Natural killer cell (primary cell): ENCODE results near the gene PCBP4. TPM values are rescaled to one million over a fixed set of nuclear protein-coding genes. Genes with fewer than 3 reads are reported as not detected.

Experiments used
- ATAC-seq, 3 donors: fragments of 150-1000 bp in 2 of 3; fragments of 200-7000 bp in 1 of 3; cut with Tn5 transposase; 1 replicate in 1 of 3; 2 replicates in 2 of 3; pipeline ENCODE4 v1.10.0; 2021; ENCODE audit warnings: mild to moderate bottlenecking in 2 of 3, moderate library complexity in 2 of 3
- DNase-seq, 2 donors: peaks; one replicate each; pipeline versions ENCODE4 v3.0.0 to v3.0.0-alpha.2; 2013 to 2021; ENCODE audit warnings: mixed read lengths in 1 of 2
- H3K27ac ChIP-seq: one replicate; pipeline ENCODE4 v1.5.1; 2013; ENCODE audit warnings: mild to moderate bottlenecking, low read length
- H3K27me3 ChIP-seq: one replicate; pipeline ENCODE4 v1.6.1; 2013; ENCODE audit warnings: low read length; ENCODE audit not compliant: control insufficient read depth, insufficient read depth
- H3K36me3 ChIP-seq: one replicate; pipeline ENCODE4 v1.6.1; 2013; ENCODE audit warnings: low read length; ENCODE audit not compliant: control insufficient read depth, insufficient read depth
- H3K4me1 ChIP-seq: one replicate; pipeline ENCODE4 v1.6.1; 2013; ENCODE audit warnings: low read length; ENCODE audit not compliant: control insufficient read depth, insufficient read depth
- H3K4me3 ChIP-seq: one replicate; pipeline ENCODE4 v1.5.1; 2013; ENCODE audit warnings: low read length
- H3K9me3 ChIP-seq: one replicate; pipeline ENCODE4 v1.6.1; 2013; ENCODE audit warnings: low read length; ENCODE audit not compliant: control insufficient read depth, insufficient read depth
- H3K27ac Mint-ChIP-seq, 2 donors: one replicate each; pipeline ENCODE4 v1.8.0; 2022; ENCODE audit warnings: mild to moderate bottlenecking in 2 of 2, mixed read lengths in 2 of 2, moderate library complexity in 1 of 2
- H3K27me3 Mint-ChIP-seq, 2 donors: one replicate each; pipeline ENCODE4 v1.8.0; 2022; ENCODE audit warnings: low read depth in 2 of 2, mixed read lengths in 2 of 2
- H3K36me3 Mint-ChIP-seq: one replicate; pipeline ENCODE4 v1.8.0; 2022; ENCODE audit warnings: mixed read lengths
- H3K4me1 Mint-ChIP-seq, 2 donors: one replicate each; pipeline ENCODE4 v1.8.0; 2022; ENCODE audit warnings: mixed read lengths in 2 of 2
- H3K4me3 Mint-ChIP-seq: one replicate; pipeline ENCODE4 v1.8.0; 2022; ENCODE audit warnings: mild to moderate bottlenecking, moderate library complexity, mixed read lengths
- H3K9me3 Mint-ChIP-seq, 2 donors: one replicate each; pipeline ENCODE4 v1.8.0; 2022; ENCODE audit warnings: mixed read lengths in 2 of 2
- CTCF ChIP-seq: fragments of 200-600 bp; IDR thresholded peaks from one replicate; pipeline ENCODE4 v1.8.0; 2022; ENCODE audit warnings: antibody characterized with exemption
- WGBS: methylation state at CpG from one replicate; pipeline ENCODE4 v1.1.7; 2013; ENCODE audit warnings: missing lambda C conversion rate; ENCODE audit not compliant: insufficient coverage; 5-methylcytosine and 5-hydroxymethylcytosine counted together
- intact Hi-C: fragments of 100-400 bp; cut with micrococcal nuclease; formaldehyde crosslinking; loops from one replicate; pipeline ENCODE4 v1.14.2; 2022
- total RNA-seq, 4 donors: library from RNA; stranded (reverse); fragments of 120-200 nt in 1 of 4; gene quantifications; one replicate each; pipeline versions ENCODE4 v1.2.3 to v1.2.4, GENCODE V29; 2013 to 2022

Gene PCBP4
- total RNA-seq, 3 donors from 2014 or later (not counting 1 experiment from before 2014, with no cell fraction given) = 15.0 to 24.7 (median 18.4) TPM

GRCh38 chr3:51927061-51927977 lies 39.9 kb downstream of the PCBP4 start:
- ATAC-seq (no peak), DNase-seq (no peak)
- WGBS = 93% methylated on average over 4 of the region's 5 CpGs
- Mint-ChIP-seq H3K9me3 (no peaks in the 10 kb centered on the region), H3K27ac (no peak overlapping the region), H3K4me1 (no peaks in the 10 kb centered on the region), H3K36me3 (no peaks in the 10 kb centered on the region), H3K4me3 (no peak overlapping the region), H3K27me3 (peaks cover 1 to 2% of the 10 kb centered on the region in 2 donors)
- no peak for TF ChIP-seq CTCF
- intact Hi-C loops = no loop called here
- Histone ChIP-seq H3K27me3 (no peaks in the 10 kb centered on the region), H3K9me3 (no peaks in the 10 kb centered on the region), H3K36me3 (no peaks in the 10 kb centered on the region), H3K27ac (no peak overlapping the region), H3K4me1 (no peaks in the 10 kb centered on the region), H3K4me3 (no peak overlapping the region)

- ATAC-seq (no peak), DNase-seq (no peak)
- Histone ChIP-seq H3K27me3 (no peaks in the 10 kb centered on the region), H3K4me1 (no peaks in the 10 kb centered on the region), H3K9me3 (no peaks in the 10 kb centered on the region), H3K4me3 (no peak overlapping the region), H3K36me3 (no peaks in the 10 kb centered on the region), H3K27ac (no peak overlapping the region)
- intact Hi-C loops = no loop called here
- Mint-ChIP-seq H3K27ac (no peak overlapping the region), H3K27me3 (peaks cover 12 to 27% of the 10 kb centered on the region in 2 donors), H3K9me3 (no peaks in the 10 kb centered on the region), H3K4me3 (no peak overlapping the region), H3K36me3 (no peaks in the 10 kb centered on the region), H3K4me1 (no peaks in the 10 kb centered on the region)
- TF ChIP-seq CTCF = no peak
- WGBS = 85% methylated on average over 11 of the region's 11 CpGs
These were observed 46.1 kb downstream of the PCBP4 start for GRCh38 chr3:51921081-51921578.

- no peak for TF ChIP-seq CTCF
- Histone ChIP-seq H3K27me3 (no peaks in the 10 kb centered on the region), H3K36me3 (no peaks in the 10 kb centered on the region), H3K4me3 (no peak overlapping the region), H3K27ac (no peak overlapping the region), H3K9me3 (no peaks in the 10 kb centered on the region), H3K4me1 (no peaks in the 10 kb centered on the region)
- no peaks in the 10 kb centered on the region for H3K36me3 Mint-ChIP-seq
- ATAC-seq (no peak), DNase-seq (no peak)
- intact Hi-C loops = no loop called here
- H3K4me3 Mint-ChIP-seq = no peak overlapping the region
- H3K27me3 Mint-ChIP-seq = peaks cover 4 to 21% of the 10 kb centered on the region in 2 donors
- no peaks in the 10 kb centered on the region for H3K4me1 Mint-ChIP-seq
- WGBS = 68% methylated on average over 4 of the region's 5 CpGs
- no peaks in the 10 kb centered on the region for H3K9me3 Mint-ChIP-seq
- H3K27ac Mint-ChIP-seq = no peak overlapping the region
These were observed 50.8 kb downstream of the PCBP4 start for GRCh38 chr3:51916418-51916817.
